ENCODE data around the gene AIPL1.

Gene AIPL1

GRCh38 chr17:6465206-6466003, 30.5 kb upstream of the AIPL1 start:
- DNase-seq: no peak

- no peak for DNase-seq
Measured at GRCh38 chr17:6464446-6465041, 29.6 kb upstream of the AIPL1 start.

DNA sequence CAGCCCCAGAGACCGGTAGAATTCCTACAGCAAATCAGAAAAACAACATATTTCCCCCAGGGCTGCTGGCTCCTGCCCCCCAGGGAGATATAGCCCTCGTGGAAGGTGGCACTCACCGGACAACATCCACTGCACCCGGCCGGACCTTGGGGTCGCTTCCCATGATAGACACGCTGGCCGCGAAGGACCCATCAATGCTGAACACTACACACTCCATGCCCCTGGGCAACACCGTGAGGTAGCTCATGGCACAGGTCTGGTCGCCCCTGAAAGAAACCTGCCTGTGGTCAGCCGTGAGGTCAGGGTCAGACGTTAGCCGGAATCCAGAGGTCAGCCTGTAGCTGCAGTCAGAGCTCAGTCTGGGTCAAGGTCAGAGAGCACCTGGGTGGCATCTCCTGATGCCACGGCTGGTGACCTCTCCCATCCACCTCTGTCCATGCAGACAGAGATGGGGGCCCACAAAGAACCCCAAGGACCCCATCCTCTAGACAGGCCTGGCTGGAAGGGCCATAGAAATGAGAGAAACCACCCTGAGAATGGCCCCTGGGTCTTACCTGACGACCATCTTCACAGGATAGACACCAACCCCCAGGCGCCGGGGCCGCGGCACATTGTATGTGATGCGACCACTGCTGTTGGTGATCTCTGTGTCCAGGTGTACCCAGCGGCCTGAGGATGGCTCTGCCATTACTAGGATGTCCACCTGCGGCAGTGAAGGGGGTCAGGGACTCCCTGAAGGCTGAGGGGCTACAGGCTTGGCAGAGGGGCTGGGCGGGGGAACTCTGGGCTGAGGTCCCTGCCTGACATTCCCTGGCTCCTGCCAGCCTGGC, 28.9 kb upstream of the AIPL1 start:
- no peak for DNase-seq

DNA sequence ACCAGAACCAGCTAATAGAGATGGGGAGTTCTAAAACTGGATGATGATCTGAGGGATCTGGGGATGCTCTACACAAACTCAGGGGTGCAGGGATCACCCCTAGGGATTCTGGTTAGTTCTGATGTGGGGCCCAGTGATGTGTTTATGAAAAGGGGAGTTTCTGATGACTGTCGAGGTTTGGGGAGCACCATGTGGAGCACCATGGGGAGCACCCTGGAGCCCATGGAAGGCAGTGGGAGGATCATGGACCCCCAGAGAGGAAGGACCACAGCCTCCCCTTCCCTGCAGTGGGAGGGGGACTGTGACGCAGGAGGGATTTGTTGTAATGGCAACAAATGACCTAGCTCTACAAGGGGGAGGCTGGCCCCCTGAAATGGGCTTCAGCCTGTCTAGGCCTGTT, 27.8 kb upstream of the AIPL1 start:
- no peak for DNase-seq

DNA sequence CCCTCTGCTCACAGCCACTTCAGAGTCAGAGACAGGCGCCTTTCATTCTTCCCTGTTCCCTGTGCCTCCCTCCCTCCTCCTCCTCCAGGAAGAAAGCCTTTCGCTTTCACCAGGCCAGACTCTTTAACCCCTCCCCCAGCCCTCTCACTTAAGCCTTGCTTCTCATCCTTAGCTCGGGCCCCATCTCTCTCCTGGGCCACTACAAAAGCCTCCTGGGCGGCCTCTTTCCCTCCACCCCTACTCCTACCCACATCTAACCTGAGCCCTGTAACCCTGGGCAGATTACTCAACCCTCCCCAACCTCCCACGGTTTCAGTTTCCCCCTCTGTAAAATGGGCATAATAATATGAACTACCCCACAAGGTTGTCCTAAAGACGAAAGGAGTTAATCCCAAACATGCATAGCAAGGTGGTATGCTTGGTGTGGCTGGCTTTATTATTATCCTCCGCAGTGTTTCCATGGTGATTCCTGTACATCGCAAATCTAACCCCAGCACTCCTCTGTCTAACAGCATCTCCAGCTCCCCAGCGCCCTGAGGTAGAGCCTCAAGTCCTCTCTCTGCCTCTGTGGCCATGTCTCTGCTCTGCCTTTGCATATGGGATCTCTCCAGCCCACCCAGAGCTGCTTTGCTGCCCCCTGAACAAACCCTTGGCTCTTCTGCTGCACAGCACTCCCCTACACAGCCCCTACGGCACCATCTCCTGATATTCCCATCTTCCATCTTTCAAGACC, 27.0 kb upstream of the AIPL1 start:
- peak in 1 of 2 donors; percentile 16 for DNase-seq

DNA sequence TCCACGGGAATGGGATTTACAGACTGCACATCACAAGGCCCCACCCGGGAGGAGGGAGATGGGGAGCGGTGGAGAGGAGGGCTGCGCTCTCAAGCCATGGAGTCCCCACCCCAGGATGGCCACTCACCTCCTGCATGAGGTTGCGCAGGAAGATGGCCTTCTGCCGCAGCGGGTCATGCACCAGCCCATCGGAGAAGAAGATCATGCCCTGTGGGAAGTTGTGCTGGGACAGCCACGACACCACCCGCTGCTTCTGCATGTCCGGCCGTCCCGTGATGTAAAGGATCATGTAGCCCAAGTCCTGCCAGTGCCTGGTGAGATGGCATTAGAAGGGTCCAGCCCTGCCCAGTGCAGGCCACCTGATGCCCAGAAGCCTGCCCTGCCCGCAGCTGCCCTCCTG, 26.3 kb upstream of the AIPL1 start:
- no peak for DNase-seq

DNA sequence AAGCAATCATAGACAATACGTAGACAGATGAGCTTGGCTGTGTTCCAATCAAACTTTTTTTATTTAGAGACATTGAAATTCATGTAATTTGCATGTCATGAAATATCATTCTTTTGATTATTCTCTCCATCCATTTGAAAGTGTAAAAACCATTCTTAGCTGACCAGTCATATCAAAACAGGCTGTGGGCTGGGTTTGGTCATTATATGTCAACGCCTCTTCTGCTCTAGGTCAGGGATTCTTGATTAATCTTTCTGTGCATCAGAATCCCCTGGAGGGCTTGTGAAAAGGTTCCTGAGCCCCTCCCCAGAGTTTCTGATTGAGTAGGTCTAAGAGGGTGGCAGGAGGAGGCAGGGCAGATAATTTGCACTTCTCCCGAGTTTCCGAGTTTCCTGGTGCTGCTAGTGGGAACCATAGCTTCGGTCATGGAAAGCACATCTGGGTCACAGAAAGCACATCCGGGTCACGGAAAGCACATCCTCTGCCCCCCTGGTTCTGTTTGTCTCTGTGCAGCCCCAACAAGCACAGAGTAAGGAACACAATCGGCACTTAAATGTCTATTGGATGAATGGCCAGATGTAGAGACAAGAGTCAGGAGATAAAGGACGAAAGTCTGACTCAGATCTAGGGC, 25.7 kb upstream of the AIPL1 start:
- DNase-seq: no peak

DNA sequence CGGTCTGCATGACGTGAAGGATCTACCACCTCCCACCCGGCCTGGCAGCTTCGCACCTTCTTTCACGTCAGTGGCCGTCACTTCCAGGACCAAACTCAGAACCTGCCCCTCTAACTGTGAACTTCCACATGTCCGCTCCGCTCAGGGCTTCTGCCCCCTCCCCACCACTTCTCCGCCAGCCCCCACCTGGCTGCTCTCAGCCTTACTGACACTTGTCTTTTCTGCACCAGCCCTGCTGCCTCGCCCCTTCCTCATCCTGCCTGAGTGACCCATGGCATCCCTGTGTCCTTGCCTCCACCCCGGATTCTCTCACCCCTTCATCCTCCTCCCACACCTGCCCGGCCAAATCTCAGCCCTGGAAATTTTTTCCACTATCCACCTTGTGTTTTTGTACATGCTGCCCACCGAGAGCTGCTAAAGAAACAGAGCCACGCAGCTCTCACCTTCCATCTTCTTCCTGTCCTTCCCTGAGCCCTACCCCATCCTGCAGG, 23.6 kb upstream of the AIPL1 start:
- DNase-seq: no peak

- no peak for DNase-seq
Measured at GRCh38 chr17:6457688-6458459, 23.0 kb upstream of the AIPL1 start.

GRCh38 chr17:6456914-6457687, 22.2 kb upstream of the AIPL1 start:
- DNase-seq: no peak

- DNase-seq: no peak
Measured at GRCh38 chr17:6456321-6456720, 21.4 kb upstream of the AIPL1 start.

- DNase-seq: peak in 1 of 2 donors; percentile 28
Measured at GRCh38 chr17:6455321-6455705, 20.4 kb upstream of the AIPL1 start.

- no peak for DNase-seq
Measured at GRCh38 chr17:6454495-6455320, 19.8 kb upstream of the AIPL1 start.

GRCh38 chr17:6453279-6454024, 18.5 kb upstream of the AIPL1 start:
- no peak for DNase-seq

GRCh38 chr17:6452471-6453266, 17.7 kb upstream of the AIPL1 start:
- DNase-seq: no peak

- DNase-seq: no peak
Measured at GRCh38 chr17:6450926-6451832, 16.3 kb upstream of the AIPL1 start.

DNA sequence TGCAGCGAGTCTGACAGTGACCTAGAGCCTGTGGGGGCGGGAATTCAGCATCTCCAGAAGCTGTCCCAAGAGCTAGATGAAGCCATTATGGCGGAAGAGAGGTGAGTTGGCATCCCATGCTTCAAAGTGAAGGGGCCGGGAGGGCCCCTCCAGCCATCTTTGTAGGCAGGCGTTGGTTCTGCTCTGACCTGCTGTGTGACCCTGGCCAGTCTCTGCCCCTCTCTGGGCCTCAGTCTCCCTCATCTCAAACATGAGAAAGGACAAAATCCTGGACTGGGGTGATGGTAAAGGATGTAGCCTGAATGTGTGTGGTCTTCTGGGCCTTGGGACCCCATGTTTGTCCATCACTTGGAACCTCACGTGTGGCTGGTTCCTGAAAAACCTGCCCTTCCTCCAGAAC, 14.4 kb upstream of the AIPL1 start:
- DNase-seq: no peak
